Activated naive CD4-positive, alpha-beta T cell treated with anti-CD3 and anti-CD28 coated beads for 36 hours (primary cell): Measurements from ENCODE around the gene GRB10. TPM values are rescaled to one million over a fixed set of nuclear protein-coding genes. Genes with fewer than 3 reads are reported as not detected.

ENCODE experiments used
- CTCF ChIA-PET: fragments of 350-600 bp; sonication (Branson Sonifier 250); formaldehyde crosslinking; loops from one replicate; lab custom pipeline; 2021; ENCODE audit warnings: antibody characterized with exemption; lab: Charles Lee
- DNase-seq: peaks from one replicate; pipeline ENCODE4 v3.0.0-alpha.2; 2020
- H3K27ac Mint-ChIP-seq: one replicate; pipeline ENCODE4 v1.8.0; 2021; ENCODE audit warnings: mild to moderate bottlenecking, mixed read lengths
- H3K27me3 Mint-ChIP-seq: one replicate; pipeline ENCODE4 v1.8.0; 2021; ENCODE audit warnings: low read depth, mixed read lengths
- H3K36me3 Mint-ChIP-seq: one replicate; pipeline ENCODE4 v1.8.0; 2021; ENCODE audit warnings: low read depth, mixed read lengths
- H3K4me1 Mint-ChIP-seq: one replicate; pipeline ENCODE4 v1.8.0; 2021; ENCODE audit warnings: low read depth, mixed read lengths
- H3K4me3 Mint-ChIP-seq: one replicate; pipeline ENCODE4 v1.8.0; 2021; ENCODE audit warnings: mild to moderate bottlenecking, moderate library complexity, mixed read lengths
- H3K9me3 Mint-ChIP-seq: one replicate; pipeline ENCODE4 v1.8.0; 2021; ENCODE audit warnings: mixed read lengths
- intact Hi-C: fragments of 100-400 bp; cut with micrococcal nuclease; formaldehyde crosslinking; loops from one replicate; pipeline ENCODE4 v1.15.1; 2023
- total RNA-seq, 2 experiments: library from RNA; stranded (reverse); gene quantifications; one replicate each; pipeline ENCODE4 v1.2.3, GENCODE V29; 2021

GRB10 gene
- total RNA-seq, 2 experiments from 2014 or later: 24.3 to 30.4 TPM

DNA sequence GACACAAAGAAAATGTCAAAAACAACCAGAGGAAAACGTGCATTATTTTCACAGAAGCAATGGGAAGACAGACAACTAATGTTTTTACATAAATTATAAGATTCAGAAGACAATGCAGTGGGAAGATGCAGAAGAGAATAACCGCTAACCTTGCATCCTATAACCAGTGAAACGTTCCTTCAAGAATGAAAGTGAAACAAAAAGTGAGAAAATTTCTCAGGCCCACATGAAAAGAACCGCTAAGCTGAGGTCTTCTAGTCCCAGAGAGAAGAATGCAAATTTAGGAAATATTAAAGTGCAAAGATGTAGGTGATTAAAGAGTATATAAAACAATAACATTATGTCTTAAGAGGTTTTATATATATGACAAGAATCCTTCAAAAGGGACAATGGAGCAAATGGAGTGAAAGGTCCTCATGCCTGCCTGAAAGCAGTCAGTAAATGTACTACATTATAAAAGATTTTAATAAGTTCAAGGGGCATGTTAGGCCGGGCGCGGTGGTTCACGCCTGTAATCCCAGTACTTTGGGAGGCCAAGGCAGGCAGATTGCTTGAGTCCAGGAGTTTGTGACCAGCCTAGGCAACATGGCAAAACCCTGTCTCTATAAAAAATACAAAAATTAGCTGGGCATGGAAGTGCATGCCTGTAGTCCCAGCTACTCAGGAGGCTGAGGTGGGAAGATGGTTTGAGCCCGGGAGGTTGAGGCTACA, 174.3 kb downstream of the GRB10 start:
- Mint-ChIP-seq H3K9me3 (peaks cover 5% of the 10 kb centered on the region), H3K4me1 (peaks cover 26% of the 10 kb centered on the region), H3K4me3 (no peak overlapping the region), H3K27me3 (no peaks in the 10 kb centered on the region), H3K36me3 (peaks cover 8% of the 10 kb centered on the region), H3K27ac (no peak overlapping the region)
- CTCF ChIA-PET: interaction anchor here (1.2 to 1.9 kb wide), 2 partner anchors 25 to 140 kb away, joined by 5 to 8 read pairs; no protein-coding TSS in a partner anchor
- DNase-seq: no peak
- intact Hi-C loops: loop anchor here (1.0 kb wide), 1 partner anchor 515 kb away; no protein-coding TSS in a partner anchor

DNA sequence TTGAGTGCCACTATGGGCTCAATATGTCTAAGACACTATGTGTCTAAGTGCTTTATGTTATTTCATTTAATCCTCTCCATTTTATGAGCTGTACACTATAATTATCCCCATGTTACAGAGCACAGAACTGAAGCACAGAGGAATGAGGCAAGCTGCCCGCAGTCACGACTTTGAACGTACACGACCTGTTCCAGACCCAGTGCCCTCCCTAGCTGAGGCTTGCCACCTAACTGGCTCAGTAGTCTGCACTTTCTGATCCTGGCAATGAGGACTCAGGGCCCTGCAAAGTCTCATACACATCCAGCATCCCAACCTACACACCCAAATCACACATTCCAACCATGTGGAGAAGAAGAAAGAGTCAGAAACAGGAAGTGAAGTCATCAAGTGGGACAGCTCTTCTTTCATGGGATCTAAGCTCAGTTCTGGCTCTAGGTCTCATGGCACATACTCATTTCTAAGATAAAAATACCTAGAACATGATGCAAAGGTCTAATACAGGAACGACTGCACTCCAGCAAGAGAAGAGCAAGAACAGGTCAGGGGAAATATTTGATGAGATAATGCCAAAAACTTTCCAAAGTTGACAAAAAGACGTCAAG, 175.1 kb downstream of the GRB10 start:
- CTCF ChIA-PET: interaction anchor here (0.6 to 1.9 kb wide), 3 partner anchors 26 to 599 kb away, joined by 3 to 8 read pairs (median 5); no protein-coding TSS in a partner anchor
- intact Hi-C loops: loop anchor here (1.0 kb wide), 1 partner anchor 516 kb away; no protein-coding TSS in a partner anchor

DNA sequence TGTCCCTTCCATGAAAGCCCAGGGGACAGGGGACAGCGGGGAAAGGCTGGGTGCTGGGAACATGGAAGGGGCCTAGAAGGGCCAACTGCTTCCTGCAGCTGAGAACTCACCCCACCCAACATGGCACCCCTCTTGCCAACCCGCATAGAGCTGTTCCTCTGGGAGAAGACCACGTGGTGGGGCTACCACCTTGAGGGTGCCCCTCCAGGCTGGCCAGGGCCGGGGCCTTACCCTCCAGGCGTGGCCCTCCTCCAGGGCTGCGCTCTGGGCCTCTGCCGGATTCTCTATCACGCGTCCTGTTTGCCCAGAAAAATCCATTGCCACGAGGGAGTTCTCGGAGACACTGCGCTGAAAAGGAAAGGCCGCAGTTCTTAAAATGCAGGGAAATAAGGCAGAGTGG, 177.6 kb downstream of the GRB10 start:
- intact Hi-C loops: no loop called here
- no peak for DNase-seq
- CTCF ChIA-PET: no interaction called here
- H3K4me3 Mint-ChIP-seq: no peak overlapping the region
- peaks cover 5% of the 10 kb centered on the region for H3K9me3 Mint-ChIP-seq
- H3K27ac Mint-ChIP-seq: no peak overlapping the region
- peaks cover 8% of the 10 kb centered on the region for H3K36me3 Mint-ChIP-seq
- no peaks in the 10 kb centered on the region for H3K27me3 Mint-ChIP-seq
- H3K4me1 Mint-ChIP-seq: peaks cover 13% of the 10 kb centered on the region

More for the DNA sequence above, 175.1 kb downstream of the GRB10 start:
- no peak for DNase-seq
- H3K27me3 Mint-ChIP-seq: no peaks in the 10 kb centered on the region
- peaks cover 26% of the 10 kb centered on the region for H3K4me1 Mint-ChIP-seq
- no peak overlapping the region for H3K27ac Mint-ChIP-seq
- peaks cover 8% of the 10 kb centered on the region for H3K36me3 Mint-ChIP-seq
- peaks cover 5% of the 10 kb centered on the region for H3K9me3 Mint-ChIP-seq
- H3K4me3 Mint-ChIP-seq: no peak overlapping the region

DNA sequence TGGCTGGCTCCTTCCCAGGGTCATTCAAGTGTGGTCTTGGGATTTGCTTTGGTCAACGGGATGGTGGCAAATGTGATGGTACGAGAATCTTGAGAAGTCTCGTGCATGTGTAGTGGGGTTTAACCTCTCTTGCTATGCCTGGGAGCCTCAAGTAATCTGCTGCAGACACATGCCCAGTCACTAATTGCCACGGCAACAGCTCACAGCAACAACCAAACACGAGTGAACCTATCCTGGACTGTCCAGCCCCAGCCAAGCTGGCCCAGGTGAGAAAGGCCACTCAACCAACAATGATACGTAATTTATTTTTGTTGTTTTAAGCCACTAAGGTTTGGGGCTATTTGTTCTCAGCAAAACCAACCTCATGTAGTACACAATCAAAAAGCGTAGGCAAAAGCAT, 179.4 kb downstream of the GRB10 start:
- intact Hi-C loops: no loop called here
- no peak overlapping the region for H3K27ac Mint-ChIP-seq
- CTCF ChIA-PET: no interaction called here
- no peak overlapping the region for H3K4me3 Mint-ChIP-seq
- H3K36me3 Mint-ChIP-seq: peaks cover 7% of the 10 kb centered on the region
- peaks cover 5% of the 10 kb centered on the region for H3K9me3 Mint-ChIP-seq
- DNase-seq: no peak
- H3K27me3 Mint-ChIP-seq: no peaks in the 10 kb centered on the region
- H3K4me1 Mint-ChIP-seq: peaks cover 8% of the 10 kb centered on the region

DNA sequence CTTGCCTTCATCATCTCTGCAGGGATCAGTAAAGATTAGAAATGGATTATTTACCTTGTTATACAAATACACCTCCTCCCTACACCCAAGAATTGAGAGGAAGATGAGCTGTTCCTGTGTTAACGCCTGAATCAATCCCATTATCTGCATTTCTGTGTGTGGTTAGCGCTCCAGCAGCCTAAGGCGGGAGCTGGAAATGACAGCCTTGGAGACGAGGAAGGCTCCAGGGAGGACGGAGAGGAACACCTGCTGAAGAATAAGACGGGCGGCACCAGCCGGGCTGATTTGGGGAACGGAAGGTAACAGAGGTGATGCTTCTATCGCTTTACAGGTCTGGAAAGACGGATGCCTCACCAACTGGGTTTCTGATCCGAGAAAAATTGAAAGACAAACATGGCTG, 183.3 kb downstream of the GRB10 start:
- Mint-ChIP-seq H3K4me1 (peaks cover 13% of the 10 kb centered on the region), H3K27ac (no peak overlapping the region), H3K9me3 (no peaks in the 10 kb centered on the region), H3K27me3 (no peaks in the 10 kb centered on the region), H3K4me3 (no peak overlapping the region), H3K36me3 (no peaks in the 10 kb centered on the region)
- intact Hi-C loops: loop anchor here (5.0 kb wide), 1 partner anchor 62 kb away; no protein-coding TSS in a partner anchor
- CTCF ChIA-PET: no interaction called here
- no peak for DNase-seq

DNA sequence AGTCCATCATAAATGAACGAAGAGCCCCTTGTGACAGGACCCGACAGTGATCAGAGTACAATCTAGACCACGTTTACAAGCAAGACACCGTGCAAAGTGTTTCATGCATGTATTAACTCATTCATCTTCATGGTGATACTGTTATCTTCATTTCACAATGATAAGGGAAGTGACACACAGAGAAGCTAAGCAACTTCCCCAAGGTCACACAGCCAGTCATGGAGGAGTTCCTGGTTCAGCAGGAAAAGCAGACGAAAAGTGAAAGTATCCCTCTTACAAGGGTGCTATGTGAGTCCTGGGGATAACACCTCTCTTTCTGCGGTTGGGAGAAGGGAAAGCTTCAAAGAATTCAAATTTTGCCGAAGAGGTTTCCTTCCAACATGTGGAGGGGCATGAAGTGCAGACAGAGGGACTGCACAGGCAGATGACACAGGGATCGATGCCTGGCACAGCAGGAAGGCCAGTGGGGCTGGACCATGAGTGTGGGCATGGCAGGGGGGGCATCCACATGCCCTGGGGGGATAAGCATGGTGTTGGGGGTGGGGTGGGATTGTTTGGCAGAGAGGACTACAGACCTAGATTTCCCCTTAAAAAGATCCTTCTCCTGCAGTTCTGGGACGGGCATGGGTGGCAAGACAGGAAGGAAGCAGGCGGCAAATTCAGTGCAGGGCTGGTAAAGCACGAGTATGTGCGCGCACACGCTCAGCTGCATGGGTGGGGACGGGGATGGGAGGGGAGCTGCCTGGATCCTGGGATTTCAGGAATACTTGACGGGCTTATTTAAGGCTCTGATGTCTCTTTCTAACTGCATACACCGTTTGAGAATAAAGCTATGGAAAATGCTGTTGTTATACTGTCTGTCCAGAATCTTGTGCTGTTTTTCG, 184.0 kb downstream of the GRB10 start:
- no peak overlapping the region for H3K27ac Mint-ChIP-seq
- CTCF ChIA-PET: interaction anchor here (1.0 to 1.7 kb wide), 2 partner anchors 10 to 12 kb away, joined by 3 to 6 read pairs; no protein-coding TSS in a partner anchor
- peaks cover 15% of the 10 kb centered on the region for H3K4me1 Mint-ChIP-seq
- no peak overlapping the region for H3K4me3 Mint-ChIP-seq
- no peaks in the 10 kb centered on the region for H3K9me3 Mint-ChIP-seq
- intact Hi-C loops: loop anchor here (5.0 kb wide), 1 partner anchor 61 kb away; no protein-coding TSS in a partner anchor
- no peaks in the 10 kb centered on the region for H3K27me3 Mint-ChIP-seq
- H3K36me3 Mint-ChIP-seq: no peaks in the 10 kb centered on the region
- DNase-seq: no peak

DNA sequence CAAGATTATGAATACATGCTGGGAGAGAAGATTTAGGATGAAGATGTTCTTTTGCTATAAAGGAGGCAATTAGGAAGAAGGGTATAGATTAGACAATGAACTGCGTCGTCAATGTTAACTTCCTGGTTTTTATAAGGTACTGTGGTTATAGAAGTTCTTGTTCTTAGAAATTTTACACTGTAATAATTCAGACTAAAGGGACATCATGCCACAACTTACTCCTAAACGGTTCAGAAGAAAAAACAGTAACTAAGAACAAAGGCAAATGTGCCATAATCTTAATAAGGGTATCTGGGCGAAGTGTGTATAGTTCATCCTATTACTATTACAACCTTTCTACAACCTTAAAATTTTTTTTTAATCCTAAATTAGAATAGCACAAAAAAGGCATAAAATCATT, 186.2 kb downstream of the GRB10 start:
- Mint-ChIP-seq H3K9me3 (no peaks in the 10 kb centered on the region), H3K4me3 (no peak overlapping the region), H3K4me1 (peaks cover 15% of the 10 kb centered on the region), H3K36me3 (peaks cover 4% of the 10 kb centered on the region), H3K27me3 (peaks cover 2% of the 10 kb centered on the region), H3K27ac (no peak overlapping the region)
- CTCF ChIA-PET: interaction anchor here (0.9 to 1.7 kb wide), 3 partner anchors 8 to 544 kb away, joined by 3 to 8 read pairs (median 6); no protein-coding TSS in a partner anchor
- DNase-seq: no peak
- intact Hi-C loops: loop anchor here (5.0 kb wide), 1 partner anchor 59 kb away; no protein-coding TSS in a partner anchor

DNA sequence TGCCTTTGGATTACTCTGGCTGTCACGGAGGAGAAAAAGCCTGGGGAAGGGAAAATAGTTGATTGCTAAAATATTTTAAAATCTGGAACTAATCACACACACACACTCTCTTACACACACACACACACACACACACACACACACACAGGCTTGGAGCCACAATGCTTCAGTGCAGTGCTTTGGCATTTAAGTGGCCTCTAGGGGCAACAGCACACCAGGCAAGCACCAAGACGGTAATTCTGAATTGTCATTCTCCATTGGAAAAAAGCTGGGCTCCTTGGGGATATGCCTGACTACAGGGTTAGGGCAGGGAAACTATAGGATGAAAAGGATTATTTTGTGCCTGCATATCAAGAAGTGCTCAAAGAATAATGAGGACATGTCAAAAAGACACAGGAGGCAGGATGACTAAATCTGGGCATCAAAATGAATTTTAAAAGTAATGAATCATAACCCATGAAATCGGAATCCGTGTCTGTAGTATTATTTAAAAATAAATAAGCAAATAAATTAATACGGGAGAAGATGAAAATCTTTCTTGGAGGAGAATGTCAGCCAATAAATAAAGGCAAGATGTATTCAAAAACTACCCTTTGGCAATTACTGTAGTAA, 187.1 kb downstream of the GRB10 start:
- peaks cover 15% of the 10 kb centered on the region for H3K4me1 Mint-ChIP-seq
- H3K27me3 Mint-ChIP-seq: peaks cover 2% of the 10 kb centered on the region
- no peak overlapping the region for H3K27ac Mint-ChIP-seq
- intact Hi-C loops: loop anchor here (1.0 to 5.0 kb wide), 3 partner anchors 15 to 69 kb away; no protein-coding TSS in a partner anchor
- H3K4me3 Mint-ChIP-seq: no peak overlapping the region
- no peaks in the 10 kb centered on the region for H3K9me3 Mint-ChIP-seq
- peaks cover 4% of the 10 kb centered on the region for H3K36me3 Mint-ChIP-seq
- DNase-seq: peak; percentile 16
- CTCF ChIA-PET: interaction anchor here (0.6 to 2.7 kb wide), 5 partner anchors 22 to 546 kb away, joined by 3 to 9 read pairs (median 7); no protein-coding TSS in a partner anchor

DNA sequence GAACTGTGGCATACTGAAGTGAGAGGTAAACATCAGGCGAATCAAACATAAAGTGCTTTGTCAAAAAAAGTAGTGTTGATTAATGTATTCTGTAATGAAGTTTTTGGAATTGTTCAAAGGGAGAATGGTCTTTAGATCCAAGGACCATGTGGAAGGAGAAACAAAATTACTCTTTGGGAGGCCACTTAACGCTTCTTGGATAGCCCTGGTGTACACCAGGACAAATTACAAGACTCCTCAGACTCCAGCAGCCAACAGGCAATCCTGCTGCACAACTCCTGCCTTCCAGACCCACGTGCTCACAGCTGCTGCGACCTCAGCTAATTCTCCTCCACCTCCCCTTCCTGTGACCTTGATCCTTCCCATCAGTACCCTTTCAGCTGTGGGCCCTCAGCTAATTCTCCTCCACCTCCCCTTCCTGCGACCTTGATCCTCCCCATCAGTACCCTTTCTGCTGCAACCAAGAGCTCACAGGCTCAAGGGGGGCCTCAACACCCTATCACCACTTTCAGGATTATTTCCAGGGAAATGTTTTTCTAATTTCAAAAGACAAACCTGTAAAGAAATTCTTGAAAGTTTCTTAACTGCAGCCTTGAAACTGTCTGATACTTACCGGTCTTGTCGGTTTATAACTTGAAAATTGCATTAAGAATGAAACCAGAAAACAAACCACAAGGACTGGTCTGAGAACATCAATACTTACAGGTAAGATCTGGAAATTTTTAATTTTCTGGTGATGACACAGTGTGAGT, 187.8 kb downstream of the GRB10 start:
- Mint-ChIP-seq H3K36me3 (peaks cover 4% of the 10 kb centered on the region), H3K4me1 (peaks cover 15% of the 10 kb centered on the region), H3K9me3 (no peaks in the 10 kb centered on the region), H3K27ac (peak overlapping the region; percentile 6), H3K4me3 (no peak overlapping the region), H3K27me3 (peaks cover 2% of the 10 kb centered on the region)
- intact Hi-C loops: loop anchor here (1.0 to 5.0 kb wide), 3 partner anchors 15 to 69 kb away; no protein-coding TSS in a partner anchor
- no peak for DNase-seq
- CTCF ChIA-PET: interaction anchor here (0.6 to 2.7 kb wide), 3 partner anchors 16 to 546 kb away, joined by 3 to 9 read pairs (median 7); no protein-coding TSS in a partner anchor

DNA sequence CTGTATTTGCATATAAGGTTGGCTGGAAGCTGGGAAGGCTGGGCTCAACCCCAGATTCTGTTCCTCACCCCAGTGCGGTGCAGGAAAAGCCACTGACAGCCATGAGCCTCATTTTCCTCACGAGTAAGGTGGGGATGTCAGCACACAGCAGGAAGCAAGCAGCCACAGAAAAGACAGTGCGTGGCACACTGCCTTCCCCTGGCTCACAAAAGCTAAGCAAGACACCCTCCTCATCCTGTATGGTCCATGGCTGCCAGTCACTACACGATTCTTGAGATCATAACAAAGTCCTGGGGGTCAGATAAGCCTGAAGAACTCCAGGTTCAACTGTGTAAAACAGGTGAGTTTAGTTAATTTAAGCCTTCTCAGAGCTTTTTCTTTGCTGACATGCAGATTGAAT, 188.6 kb downstream of the GRB10 start:
- peaks cover 2% of the 10 kb centered on the region for H3K27me3 Mint-ChIP-seq

DNA sequence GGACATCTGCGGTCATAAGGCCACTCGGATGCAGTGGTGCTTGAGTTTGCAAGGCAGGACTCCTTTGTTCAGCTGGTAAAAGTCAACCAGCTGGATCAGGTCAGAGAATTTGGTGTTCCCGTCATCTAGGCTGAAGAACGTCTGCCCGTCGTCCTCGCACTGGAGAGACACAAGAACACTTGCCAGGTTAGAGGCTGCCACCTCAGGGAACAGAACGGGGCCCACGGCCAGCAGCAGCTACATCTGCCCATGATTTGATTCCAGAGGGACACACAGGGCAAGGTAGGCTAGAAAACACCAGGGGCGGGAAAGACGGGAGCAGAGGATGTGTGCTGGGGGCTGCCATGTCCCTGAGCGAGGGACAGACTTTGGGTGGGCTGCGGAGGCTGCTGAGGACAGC, 189.8 kb downstream of the GRB10 start:
- intact Hi-C loops: no loop called here
- Mint-ChIP-seq H3K36me3 (peaks cover 4% of the 10 kb centered on the region), H3K4me3 (no peak overlapping the region), H3K4me1 (peaks cover 15% of the 10 kb centered on the region), H3K27me3 (peaks cover 2% of the 10 kb centered on the region), H3K9me3 (no peaks in the 10 kb centered on the region), H3K27ac (no peak overlapping the region)
- no peak for DNase-seq
- CTCF ChIA-PET: no interaction called here

More for the DNA sequence above, 188.6 kb downstream of the GRB10 start:
- Mint-ChIP-seq H3K4me3 (no peak overlapping the region), H3K36me3 (peaks cover 4% of the 10 kb centered on the region), H3K9me3 (no peaks in the 10 kb centered on the region), H3K4me1 (peaks cover 15% of the 10 kb centered on the region), H3K27ac (no peak overlapping the region)
- intact Hi-C loops: no loop called here
- CTCF ChIA-PET: interaction anchor here (0.7 to 2.7 kb wide), 3 partner anchors 39 to 474 kb away, joined by 3 to 9 read pairs (median 4); no protein-coding TSS in a partner anchor
- no peak for DNase-seq
